ENCODE data around the gene PAPPA.

PAPPA gene

GRCh38 chr9:116198344-116198743 lies 44.8 kb downstream of the PAPPA start:
- TF ChIP-seq CTCF (IDR thresholded peaks at IDR 0.05; ENCODE audit: insufficient read depth, low read length, poor library complexity, severe bottlenecking) (no peak), EZH2phosphoT487 (conservative IDR thresholded peaks at IDR 0.05; ENCODE audit: low read length) (no peak)
- Histone ChIP-seq H3F3A (ENCODE audit: insufficient read depth) (no peaks in the 10 kb centered on the region), H3K9me3 (ENCODE audit: insufficient read depth, low read length) (no peaks in the 10 kb centered on the region), H3K4me3 (ENCODE audit: insufficient read depth, low read length, poor library complexity, severe bottlenecking) (no peak overlapping the region), H3K9ac (ENCODE audit: low read length) (no peak overlapping the region), H2AFZ (ENCODE audit: low read depth, low read length, severe bottlenecking) (no peak overlapping the region), H3K79me2 (ENCODE audit: insufficient read depth, low read length) (no peaks in the 10 kb centered on the region), H3K36me3 (ENCODE audit: low read length) (no peaks in the 10 kb centered on the region), H3K27me3 (ENCODE audit: low read length) (no peaks in the 10 kb centered on the region), H3K27ac (ENCODE audit: low read depth, low read length) (no peak overlapping the region), H4K20me1 (ENCODE audit: low read depth, low read length) (no peaks in the 10 kb centered on the region), H3K9me2 (replicated peaks; ENCODE audit: insufficient read depth, low read length) (no peaks in the 10 kb centered on the region), H3K4me2 (ENCODE audit: low read depth, low read length, poor library complexity, severe bottlenecking) (no peak overlapping the region)

GRCh38 chr9:116202219-116202912 lies 48.8 kb downstream of the PAPPA start:
- Histone ChIP-seq H3K9ac (ENCODE audit: low read length) (no peak overlapping the region), H3K27ac (ENCODE audit: low read depth, low read length) (no peak overlapping the region), H3K79me2 (ENCODE audit: insufficient read depth, low read length) (no peaks in the 10 kb centered on the region), H3K4me3 (ENCODE audit: insufficient read depth, low read length, poor library complexity, severe bottlenecking) (no peak overlapping the region), H3K9me3 (ENCODE audit: insufficient read depth, low read length) (no peaks in the 10 kb centered on the region), H2AFZ (ENCODE audit: low read depth, low read length, severe bottlenecking) (no peak overlapping the region), H3K36me3 (ENCODE audit: low read length) (no peaks in the 10 kb centered on the region), H3F3A (ENCODE audit: insufficient read depth) (no peaks in the 10 kb centered on the region), H3K4me2 (ENCODE audit: low read depth, low read length, poor library complexity, severe bottlenecking) (no peak overlapping the region), H3K27me3 (ENCODE audit: low read length) (no peaks in the 10 kb centered on the region), H3K9me2 (replicated peaks; ENCODE audit: insufficient read depth, low read length) (no peaks in the 10 kb centered on the region), H4K20me1 (ENCODE audit: low read depth, low read length) (no peaks in the 10 kb centered on the region)
- no peak for TF ChIP-seq EZH2phosphoT487 (conservative IDR thresholded peaks at IDR 0.05; ENCODE audit: low read length)
- TF ChIP-seq CTCF (IDR thresholded peaks at IDR 0.05; ENCODE audit: insufficient read depth, low read length, poor library complexity, severe bottlenecking): no peak

GRCh38 chr9:116204252-116204882 lies 50.8 kb downstream of the PAPPA start:
- H3K79me2 ChIP-seq (ENCODE audit: insufficient read depth, low read length): no peaks in the 10 kb centered on the region
- H3F3A ChIP-seq (ENCODE audit: insufficient read depth): no peaks in the 10 kb centered on the region
- no peaks in the 10 kb centered on the region for H3K9me2 ChIP-seq (replicated peaks; ENCODE audit: insufficient read depth, low read length)
- H3K9ac ChIP-seq (ENCODE audit: low read length): no peak overlapping the region
- H3K4me3 ChIP-seq (ENCODE audit: insufficient read depth, low read length, poor library complexity, severe bottlenecking): no peak overlapping the region
- no peak overlapping the region for H3K27ac ChIP-seq (ENCODE audit: low read depth, low read length)
- no peak overlapping the region for H2AFZ ChIP-seq (ENCODE audit: low read depth, low read length, severe bottlenecking)
- no peaks in the 10 kb centered on the region for H3K36me3 ChIP-seq (ENCODE audit: low read length)
- H4K20me1 ChIP-seq (ENCODE audit: low read depth, low read length): no peaks in the 10 kb centered on the region
- H3K9me3 ChIP-seq (ENCODE audit: insufficient read depth, low read length): no peaks in the 10 kb centered on the region
- TF ChIP-seq EZH2phosphoT487 (conservative IDR thresholded peaks at IDR 0.05; ENCODE audit: low read length) (no peak), CTCF (IDR thresholded peaks at IDR 0.05; ENCODE audit: insufficient read depth, low read length, poor library complexity, severe bottlenecking) (no peak)
- no peaks in the 10 kb centered on the region for H3K27me3 ChIP-seq (ENCODE audit: low read length)
- no peak overlapping the region for H3K4me2 ChIP-seq (ENCODE audit: low read depth, low read length, poor library complexity, severe bottlenecking)

Measured in SU-DHL-6 (cell line).